Neural progenitor cell (in vitro differentiated cells): ENCODE results near the gene PDGFRB. TPM values are rescaled to one million over a fixed set of nuclear protein-coding genes. Genes with fewer than 3 reads are reported as not detected.
A peak's percentile ranks its signal among the peaks of the same experiment; 100 is the strongest.

Source experiments
- DNase-seq: peaks from one replicate; pipeline ENCODE4 v3.0.0-alpha.2; 2016; ENCODE audit warnings: low spot score
- H2AFZ ChIP-seq: fragments of 200-600 bp; sonication (generic); replicated peaks from 2 replicates; pipeline ENCODE4 v1.6.1; 2016; ENCODE audit warnings: antibody characterized with exemption
- H3F3A ChIP-seq: fragments of 200-600 bp; sonication (generic); 2 replicates; pipeline ENCODE4 v1.6.1; 2016; ENCODE audit warnings: antibody characterized with exemption, low read depth
- H3K27ac ChIP-seq: fragments of 200-600 bp; sonication (generic); 2 replicates; pipeline ENCODE4 v1.5.1; 2016; ENCODE audit warnings: mild to moderate bottlenecking
- H3K27me3 ChIP-seq: fragments of 200-600 bp; sonication (generic); 2 replicates; pipeline ENCODE4 v1.6.1; 2016; ENCODE audit warnings: mild to moderate bottlenecking, moderate library complexity
- H3K36me3 ChIP-seq: fragments of 200-600 bp; sonication (generic); 2 replicates; pipeline ENCODE4 v1.5.1; 2016
- H3K4me1 ChIP-seq: fragments of 200-600 bp; sonication (generic); 2 replicates; pipeline ENCODE4 v1.6.1; 2016; ENCODE audit warnings: mixed run types
- H3K4me2 ChIP-seq: fragments of 200-600 bp; sonication (generic); 2 replicates; pipeline ENCODE4 v1.6.1; 2016
- H3K4me3 ChIP-seq: fragments of 200-600 bp; sonication (generic); 2 replicates; pipeline ENCODE4 v1.5.1; 2016
- H3K79me2 ChIP-seq: fragments of 200-600 bp; sonication (generic); 2 replicates; pipeline ENCODE4 v1.6.1; 2016; ENCODE audit warnings: low read depth
- H3K9ac ChIP-seq: fragments of 200-600 bp; sonication (generic); 2 replicates; pipeline ENCODE4 v1.6.1; 2016
- H3K9me3 ChIP-seq: fragments of 200-600 bp; sonication (generic); 2 replicates; pipeline ENCODE4 v1.5.1; 2016; ENCODE audit warnings: low read depth
- H4K20me1 ChIP-seq: fragments of 200-600 bp; sonication (generic); 2 replicates; pipeline ENCODE4 v1.6.1; 2016; ENCODE audit warnings: low read depth
- H3K27ac Mint-ChIP-seq: 3 replicates; pipeline ENCODE4 v1.8.0; 2021; ENCODE audit warnings: mixed read lengths
- H3K27me3 Mint-ChIP-seq: 2 replicates; pipeline ENCODE4 v1.8.0; 2022; ENCODE audit warnings: low read depth, mild to moderate bottlenecking, inconsistent platforms, moderate library complexity, mixed read lengths; ENCODE audit not compliant: insufficient read depth
- H3K36me3 Mint-ChIP-seq: 3 replicates; pipeline ENCODE4 v1.8.0; 2021; ENCODE audit warnings: mixed read lengths
- H3K4me1 Mint-ChIP-seq: 3 replicates; pipeline ENCODE4 v1.8.0; 2021; ENCODE audit warnings: mixed read lengths
- H3K4me3 Mint-ChIP-seq: 3 replicates; pipeline ENCODE4 v1.8.0; 2021; ENCODE audit warnings: mild to moderate bottlenecking, moderate library complexity, mixed read lengths
- H3K9me3 Mint-ChIP-seq: 3 replicates; pipeline ENCODE4 v1.8.0; 2020; ENCODE audit warnings: mixed read lengths
- CTCF ChIP-seq: fragments of 200-600 bp; sonication (generic); IDR thresholded peaks from 2 replicates; pipeline ENCODE4 v1.5.1; 2017; ENCODE audit warnings: antibody characterized with exemption, mild to moderate bottlenecking
- EZH2 ChIP-seq: fragments of 200-600 bp; sonication (generic); IDR thresholded peaks from 2 replicates; pipeline ENCODE4 v1.6.1; 2017; ENCODE audit warnings: antibody characterized with exemption, mild to moderate bottlenecking, moderate library complexity
- EZH2phosphoT487 ChIP-seq: fragments of 200-600 bp; sonication (generic); IDR thresholded peaks from 2 replicates; pipeline ENCODE4 v1.6.1; 2017; ENCODE audit warnings: antibody characterized with exemption
- total RNA-seq: library from RNA; depleted of rRNA; stranded (reverse); fragments of >200 nt; gene quantifications from 2 replicates; pipeline ENCODE4 v1.2.3, GENCODE V29; 2015; ENCODE audit warnings: low replicate concordance

The PDGFRB gene
- total RNA-seq, 1 donor from 2014 or later: 8.9 TPM

GRCh38 chr5:150175536-150175935 is 19.9 kb upstream of the PDGFRB start:
- DNase-seq: peak; percentile 68
- H3K79me2 ChIP-seq: no peaks in the 10 kb centered on the region

GRCh38 chr5:150175076-150175475 is 19.4 kb upstream of the PDGFRB start:
- peaks cover 27% of the 10 kb centered on the region for H3K27me3 ChIP-seq
- no peaks in the 10 kb centered on the region for H3F3A ChIP-seq
- H3K4me1 ChIP-seq: no peaks in the 10 kb centered on the region
- no peaks in the 10 kb centered on the region for H3K9me3 ChIP-seq
- H3K36me3 ChIP-seq: no peaks in the 10 kb centered on the region
- Mint-ChIP-seq H3K27me3 (peaks cover 12% of the 10 kb centered on the region), H3K9me3 (no peaks in the 10 kb centered on the region), H3K4me3 (no peak overlapping the region), H3K27ac (no peak overlapping the region), H3K36me3 (no peaks in the 10 kb centered on the region), H3K4me1 (peaks cover 8% of the 10 kb centered on the region)
- no peak overlapping the region for H3K9ac ChIP-seq
- no peak for TF ChIP-seq EZH2
- no peaks in the 10 kb centered on the region for H3K79me2 ChIP-seq
- no peak overlapping the region for H3K4me3 ChIP-seq
- H3K4me2 ChIP-seq: no peak overlapping the region
- DNase-seq: no peak
- H2AFZ ChIP-seq: peak overlapping the region; percentile 64
- H4K20me1 ChIP-seq: no peaks in the 10 kb centered on the region
- no peak overlapping the region for H3K27ac ChIP-seq

More at GRCh38 chr5:150175536-150175935, 19.9 kb upstream of the PDGFRB start:
- Histone ChIP-seq H3K27ac (no peak overlapping the region), H3K4me1 (no peaks in the 10 kb centered on the region), H3K4me2 (no peak overlapping the region), H3F3A (no peaks in the 10 kb centered on the region), H3K27me3 (peaks cover 22% of the 10 kb centered on the region), H3K36me3 (no peaks in the 10 kb centered on the region), H3K9ac (no peak overlapping the region), H2AFZ (peak overlapping the region; percentile 64), H3K9me3 (no peaks in the 10 kb centered on the region), H4K20me1 (no peaks in the 10 kb centered on the region), H3K4me3 (no peak overlapping the region)
- Mint-ChIP-seq H3K9me3 (no peaks in the 10 kb centered on the region), H3K4me1 (peaks cover 12% of the 10 kb centered on the region), H3K4me3 (no peak overlapping the region), H3K27me3 (peaks cover 11% of the 10 kb centered on the region), H3K27ac (no peak overlapping the region), H3K36me3 (no peaks in the 10 kb centered on the region)
- TF ChIP-seq CTCF (peak; percentile 65), EZH2 (no peak), EZH2phosphoT487 (no peak)

GRCh38 chr5:150174285-150174684 is 18.6 kb upstream of the PDGFRB start:
- Mint-ChIP-seq H3K4me1 (peaks cover 8% of the 10 kb centered on the region), H3K9me3 (no peaks in the 10 kb centered on the region), H3K27ac (no peak overlapping the region), H3K27me3 (peaks cover 19% of the 10 kb centered on the region), H3K36me3 (no peaks in the 10 kb centered on the region), H3K4me3 (no peak overlapping the region)
- no peak for TF ChIP-seq EZH2phosphoT487
- no peak for TF ChIP-seq CTCF
- TF ChIP-seq EZH2: no peak
- no peaks in the 10 kb centered on the region for H4K20me1 ChIP-seq
- no peaks in the 10 kb centered on the region for H3F3A ChIP-seq
- H3K36me3 ChIP-seq: no peaks in the 10 kb centered on the region
- H2AFZ ChIP-seq: no peak overlapping the region
- H3K4me3 ChIP-seq: no peak overlapping the region
- H3K27ac ChIP-seq: no peak overlapping the region
- H3K27me3 ChIP-seq: peaks cover 34% of the 10 kb centered on the region
- no peaks in the 10 kb centered on the region for H3K9me3 ChIP-seq
- H3K79me2 ChIP-seq: no peaks in the 10 kb centered on the region
- H3K9ac ChIP-seq: no peak overlapping the region
- no peak overlapping the region for H3K4me2 ChIP-seq
- no peak for DNase-seq
- H3K4me1 ChIP-seq: no peaks in the 10 kb centered on the region

- H3F3A ChIP-seq: peaks cover 3% of the 10 kb centered on the region
- no peak overlapping the region for H2AFZ ChIP-seq
- H3K4me3 Mint-ChIP-seq: no peak overlapping the region
- no peak overlapping the region for H3K4me2 ChIP-seq
- peaks cover 2% of the 10 kb centered on the region for H3K4me1 ChIP-seq
- no peaks in the 10 kb centered on the region for H3K79me2 ChIP-seq
- no peak overlapping the region for H3K4me3 ChIP-seq
- no peak for TF ChIP-seq EZH2phosphoT487
- no peak for TF ChIP-seq CTCF
- no peak for TF ChIP-seq EZH2
- H3K27ac Mint-ChIP-seq: no peak overlapping the region
- H3K27me3 Mint-ChIP-seq: peaks cover 27% of the 10 kb centered on the region
- peaks cover 12% of the 10 kb centered on the region for H3K4me1 Mint-ChIP-seq
- H4K20me1 ChIP-seq: no peaks in the 10 kb centered on the region
- no peaks in the 10 kb centered on the region for H3K36me3 Mint-ChIP-seq
- no peaks in the 10 kb centered on the region for H3K9me3 Mint-ChIP-seq
- no peak overlapping the region for H3K9ac ChIP-seq
- H3K9me3 ChIP-seq: no peaks in the 10 kb centered on the region
- H3K27me3 ChIP-seq: peaks cover 46% of the 10 kb centered on the region
- DNase-seq: no peak
- no peaks in the 10 kb centered on the region for H3K36me3 ChIP-seq
- no peak overlapping the region for H3K27ac ChIP-seq
Measured at GRCh38 chr5:150173161-150173560, 17.5 kb upstream of the PDGFRB start.
